IPS-18c (cell line): Measurements from ENCODE around the gene SERPINA1.

Experiments
- H3K4me3 ChIP-seq: 2 replicates; pipeline ENCODE4 v1.7.0; 2013; ENCODE audit warnings: low read depth, mild to moderate bottlenecking, low read length, moderate library complexity; ENCODE audit not compliant: insufficient read depth
- H3K9me3 ChIP-seq: one replicate; pipeline ENCODE4 v1.6.1; 2013; ENCODE audit warnings: mild to moderate bottlenecking, low read length, moderate library complexity; ENCODE audit not compliant: control insufficient read depth, insufficient read depth

Gene SERPINA1

GRCh38 chr14:94403312-94403932 lies 15.0 kb upstream of the SERPINA1 start:
- Histone ChIP-seq H3K9me3 (no peaks in the 10 kb centered on the region), H3K4me3 (no peak overlapping the region)

GRCh38 chr14:94401083-94401482 lies 12.7 kb upstream of the SERPINA1 start:
- no peaks in the 10 kb centered on the region for H3K9me3 ChIP-seq

GRCh38 chr14:94400422-94400841 lies 12.0 kb upstream of the SERPINA1 start:
- Histone ChIP-seq H3K9me3 (no peaks in the 10 kb centered on the region), H3K4me3 (no peak overlapping the region)

More at GRCh38 chr14:94401083-94401482, 12.7 kb upstream of the SERPINA1 start:
- H3K4me3 ChIP-seq: no peak overlapping the region

- Histone ChIP-seq H3K4me3 (peak overlapping the region; percentile 21; the same call in 1 of the 2 replicates), H3K9me3 (no peaks in the 10 kb centered on the region)
Measured at GRCh38 chr14:94398536-94398935, 10.1 kb upstream of the SERPINA1 start.

GRCh38 chr14:94398182-94398479 lies 9.7 kb upstream of the SERPINA1 start:
- no peaks in the 10 kb centered on the region for H3K9me3 ChIP-seq
- H3K4me3 ChIP-seq: peak overlapping the region; percentile 21; the same call in 1 of the 2 replicates

- no peak overlapping the region for H3K4me3 ChIP-seq
Measured at GRCh38 chr14:94397289-94398181, 9.1 kb upstream of the SERPINA1 start.

GRCh38 chr14:94396628-94397225 lies 8.3 kb upstream of the SERPINA1 start:
- H3K4me3 ChIP-seq: no peak overlapping the region
- no peaks in the 10 kb centered on the region for H3K9me3 ChIP-seq

More at GRCh38 chr14:94397289-94398181, 9.1 kb upstream of the SERPINA1 start:
- H3K9me3 ChIP-seq: no peaks in the 10 kb centered on the region

- Histone ChIP-seq H3K9me3 (no peaks in the 10 kb centered on the region), H3K4me3 (no peak overlapping the region)
Measured at GRCh38 chr14:94395888-94396574, 7.6 kb upstream of the SERPINA1 start.

- H3K4me3 ChIP-seq: no peak overlapping the region
- H3K9me3 ChIP-seq: no peaks in the 10 kb centered on the region
Measured at GRCh38 chr14:94395282-94395887, 7.0 kb upstream of the SERPINA1 start.

- Histone ChIP-seq H3K4me3 (no peak overlapping the region; the same call in 1 of the 2 replicates), H3K9me3 (no peaks in the 10 kb centered on the region)
Measured at GRCh38 chr14:94394581-94395207, 6.3 kb upstream of the SERPINA1 start.

- H3K4me3 ChIP-seq: no peak overlapping the region
- H3K9me3 ChIP-seq: no peaks in the 10 kb centered on the region
Measured at GRCh38 chr14:94394025-94394493, 5.7 kb upstream of the SERPINA1 start.

GRCh38 chr14:94393474-94393873 lies 5.1 kb upstream of the SERPINA1 start:
- no peak overlapping the region for H3K4me3 ChIP-seq
- H3K9me3 ChIP-seq: no peaks in the 10 kb centered on the region

- Histone ChIP-seq H3K4me3 (no peak overlapping the region), H3K9me3 (no peaks in the 10 kb centered on the region)
Measured at GRCh38 chr14:94392510-94392935, 4.1 kb upstream of the SERPINA1 start.

GRCh38 chr14:94391281-94391975 lies 3.0 kb upstream of the SERPINA1 start:
- no peaks in the 10 kb centered on the region for H3K9me3 ChIP-seq
- no peak overlapping the region for H3K4me3 ChIP-seq

GRCh38 chr14:94390372-94391086 lies 2.1 kb upstream of the SERPINA1 start:
- Histone ChIP-seq H3K9me3 (no peaks in the 10 kb centered on the region), H3K4me3 (no peak overlapping the region)
